B cell (primary cell): ENCODE data around the gene ANTKMT. TPM values are rescaled to one million over a fixed set of nuclear protein-coding genes. Genes with fewer than 3 reads are reported as not detected.

ENCODE experiments used
- ATAC-seq: fragments of 200-7000 bp; cut with Tn5 transposase; one replicate; pipeline ENCODE4 v1.10.0; 2021; ENCODE audit warnings: low read depth, mild to moderate bottlenecking, moderate number of reproducible peaks, moderate library complexity
- CTCF ChIA-PET: fragments of 350-600 bp; sonication (Branson Sonifier 250); formaldehyde crosslinking; loops from one replicate; lab custom pipeline; 2021; ENCODE audit warnings: antibody characterized with exemption, inconsistent platforms; lab: Charles Lee
- POLR2A ChIA-PET: fragments of 350-600 bp; sonication (Branson Sonifier 250); formaldehyde crosslinking; loops from one replicate; lab custom pipeline; 2021; ENCODE audit warnings: antibody characterized with exemption; lab: Charles Lee
- DNase-seq: peaks from one replicate; pipeline ENCODE4 v3.0.0; 2013
- H2AFZ ChIP-seq: 2 replicates; pipeline ENCODE4 v1.6.1; 2012; ENCODE audit warnings: mild to moderate bottlenecking, low read depth, low read length; ENCODE audit not compliant: insufficient read depth, poor library complexity, severe bottlenecking
- H3K27ac ChIP-seq, 2 donors: 1 replicate in 1 of 2; 2 replicates in 1 of 2; pipeline ENCODE4 v1.5.1; 2012 to 2013; ENCODE audit warnings: low read length in 2 of 2, mild to moderate bottlenecking in 2 of 2, moderate library complexity in 1 of 2
- H3K27me3 ChIP-seq, 4 experiments: fragments of 200-600 bp in 1 of 4; sonication (generic) in 1 of 4; replicated peaks in 1 of 4; 1 replicate in 2 of 4; 2 replicates in 2 of 4; pipeline versions ENCODE4 v1.6.1 to v1.7.0; 2013 to 2016; ENCODE audit warnings: low read length in 3 of 4, mild to moderate bottlenecking in 2 of 4, mixed read lengths in 1 of 4, moderate library complexity in 1 of 4; ENCODE audit not compliant: insufficient read depth in 4 of 4, control insufficient read depth in 3 of 4; ENCODE audit errors: control extremely low read depth in 1 of 4
- H3K36me3 ChIP-seq, 2 experiments: replicated peaks in 1 of 2; 1 replicate in 1 of 2; 2 replicates in 1 of 2; pipeline versions ENCODE4 v1.6.1 to v1.7.1; 2013; ENCODE audit warnings: low read length in 1 of 2; ENCODE audit not compliant: insufficient read depth in 2 of 2, control insufficient read depth in 1 of 2; ENCODE audit errors: control extremely low read depth in 1 of 2, extremely low read depth in 1 of 2
- H3K4me1 ChIP-seq, 2 donors: fragments of 200-600 bp in 1 of 2; sonication (generic) in 1 of 2; 1 replicate in 1 of 2; 2 replicates in 1 of 2; pipeline versions ENCODE4 v1.5.1 to v1.6.1; 2013 to 2017; ENCODE audit warnings: low read length in 2 of 2; ENCODE audit not compliant: control insufficient read depth in 2 of 2, insufficient read depth in 2 of 2
- H3K4me2 ChIP-seq: replicated peaks from 2 replicates; pipeline ENCODE3; 2012; ENCODE audit warnings: mild to moderate bottlenecking, low read depth, low read length; ENCODE audit not compliant: poor library complexity, severe bottlenecking
- H3K4me3 ChIP-seq, 5 experiments: fragments of 200-600 bp in 1 of 5; sonication (generic) in 1 of 5; 1 replicate in 3 of 5; 2 replicates in 2 of 5; pipeline versions ENCODE4 v1.5.1 to v1.7.0; 2011 to 2016; ENCODE audit warnings: low read length in 4 of 5, mild to moderate bottlenecking in 4 of 5, low read depth in 2 of 5, control low read depth in 1 of 5, moderate library complexity in 1 of 5; ENCODE audit not compliant: insufficient read depth in 1 of 5; ENCODE audit errors: control extremely low read depth in 1 of 5, extremely low read depth in 1 of 5
- H3K79me2 ChIP-seq: fragments of 200-600 bp; sonication (generic); one replicate; pipeline ENCODE4 v1.6.0; 2016; ENCODE audit warnings: low read length; ENCODE audit not compliant: control insufficient read depth, insufficient read depth
- H3K9ac ChIP-seq: fragments of 200-600 bp; sonication (generic); 2 replicates; pipeline ENCODE4 v1.6.1; 2017; ENCODE audit warnings: mild to moderate bottlenecking, low read length, moderate library complexity
- H3K9me3 ChIP-seq, 3 donors: one replicate each; pipeline versions ENCODE4 v1.6.1 to v1.7.1; 2013; ENCODE audit warnings: low read length in 2 of 3; ENCODE audit not compliant: control insufficient read depth in 2 of 3, insufficient read depth in 1 of 3; ENCODE audit errors: control extremely low read depth in 1 of 3
- H4K20me1 ChIP-seq: 2 replicates; pipeline ENCODE4 v1.6.0; 2012; ENCODE audit warnings: mild to moderate bottlenecking, low read length; ENCODE audit not compliant: insufficient read depth, control insufficient read depth, poor library complexity, severe bottlenecking
- H3K27ac Mint-ChIP-seq: one replicate; pipeline ENCODE4 v1.8.0; 2021; ENCODE audit warnings: mixed read lengths
- H3K27me3 Mint-ChIP-seq: one replicate; pipeline ENCODE4 v1.8.0; 2021; ENCODE audit warnings: mixed read lengths
- H3K4me1 Mint-ChIP-seq: one replicate; pipeline ENCODE4 v1.8.0; 2021; ENCODE audit warnings: mixed read lengths
- H3K4me3 Mint-ChIP-seq: one replicate; pipeline ENCODE4 v1.8.0; 2021; ENCODE audit warnings: mixed read lengths
- H3K9me3 Mint-ChIP-seq: one replicate; pipeline ENCODE4 v1.8.0; 2022; ENCODE audit warnings: mixed read lengths; ENCODE audit not compliant: insufficient read depth
- CTCF ChIP-seq: fragments of 200-600 bp; IDR thresholded peaks from one replicate; pipeline ENCODE4 v1.8.0; 2022; ENCODE audit warnings: antibody characterized with exemption, mild to moderate bottlenecking
- EZH2 ChIP-seq: IDR thresholded peaks from 2 replicates; pipeline ENCODE4 v1.6.1; 2012; ENCODE audit warnings: borderline replicate concordance, low read depth, mild to moderate bottlenecking, moderate library complexity, low read length; ENCODE audit not compliant: insufficient read depth, poor library complexity, severe bottlenecking
- WGBS: methylation state at CpG from one replicate; pipeline ENCODE4 v1.1.5; 2013; ENCODE audit warnings: missing lambda C conversion rate; ENCODE audit not compliant: insufficient coverage; 5-methylcytosine and 5-hydroxymethylcytosine counted together
- intact Hi-C: fragments of 100-400 bp; cut with micrococcal nuclease; formaldehyde crosslinking; loops from one replicate; pipeline ENCODE4 v1.10.0; 2022
- polyA plus RNA-seq: library from polyadenylated mRNA; depleted of rRNA; stranded (reverse); fragments of >200 nt; gene quantifications from 2 replicates; pipeline ENCODE4 v1.2.3, GENCODE V29; 2012
- total RNA-seq, 2 donors: library from RNA; stranded (reverse); fragments of 120-200 nt in 1 of 2; gene quantifications; 1 replicate in 1 of 2; 2 replicates in 1 of 2; pipeline versions ENCODE4 v1.2.3 to v1.2.4, GENCODE V29; 2013 to 2022

ANTKMT gene
- total and polyA plus RNA-seq, 2 donors (not counting 1 experiment from before 2014, with no cell fraction given): 41.0 to 54.1 TPM

GRCh38 chr16:759110-759910 lies 38.4 kb downstream of the ANTKMT start:
- Mint-ChIP-seq H3K27ac (no peak overlapping the region), H3K4me1 (peaks cover 1% of the 10 kb centered on the region), H3K9me3 (peaks cover 3% of the 10 kb centered on the region), H3K4me3 (no peak overlapping the region), H3K27me3 (peaks cover 14% of the 10 kb centered on the region)
- H3K27ac ChIP-seq: no peak overlapping the region
- no peak overlapping the region for H3K4me3 ChIP-seq
- peaks cover 0 to 2% (median 0%) of the 10 kb centered on the region in 4 experiments for H3K27me3 ChIP-seq
- H3K4me2 ChIP-seq: no peak overlapping the region
- no peaks in the 10 kb centered on the region for H3K36me3 ChIP-seq
- TF ChIP-seq CTCF: no peak
- TF ChIP-seq EZH2: no peak
- CTCF ChIA-PET: no interaction called here
- H3K9me3 ChIP-seq: peaks cover 0 to 4% (median 0%) of the 10 kb centered on the region in 3 donors
- no peaks in the 10 kb centered on the region for H3K79me2 ChIP-seq
- no peak for DNase-seq
- peaks cover 4 to 6% of the 10 kb centered on the region in 2 donors for H3K4me1 ChIP-seq
- 99% methylated on average over 31 of the region's 34 CpGs for WGBS
- no peak for ATAC-seq
- no peak overlapping the region for H3K9ac ChIP-seq
- intact Hi-C loops: no loop called here
- no peak overlapping the region for H2AFZ ChIP-seq
- H4K20me1 ChIP-seq: no peaks in the 10 kb centered on the region
- POLR2A ChIA-PET: no interaction called here

- Mint-ChIP-seq H3K27me3 (peaks cover 14% of the 10 kb centered on the region), H3K27ac (no peak overlapping the region), H3K9me3 (peaks cover 3% of the 10 kb centered on the region), H3K4me1 (no peaks in the 10 kb centered on the region), H3K4me3 (no peak overlapping the region)
- Histone ChIP-seq H3K36me3 (no peaks in the 10 kb centered on the region), H3K79me2 (no peaks in the 10 kb centered on the region), H3K27ac (no peak overlapping the region), H3K9me3 (peaks cover 0 to 4% (median 0%) of the 10 kb centered on the region in 3 donors), H3K4me2 (no peak overlapping the region), H2AFZ (no peak overlapping the region), H4K20me1 (no peaks in the 10 kb centered on the region), H3K9ac (no peak overlapping the region), H3K27me3 (peaks cover 0 to 2% (median 0%) of the 10 kb centered on the region in 4 experiments), H3K4me3 (no peak overlapping the region), H3K4me1 (peaks cover 0 to 1% of the 10 kb centered on the region in 2 donors)
- 87% methylated on average over 15 of the region's 15 CpGs for WGBS
- intact Hi-C loops: no loop called here
- ChIA-PET POLR2A (no interaction called here), CTCF (no interaction called here)
- DNase-seq (no peak), ATAC-seq (no peak)
- no peak for TF ChIP-seq EZH2
- TF ChIP-seq CTCF: no peak
These were observed 39.1 kb downstream of the ANTKMT start for GRCh38 chr16:760065-760464.
